HUES48 (cell line): ENCODE results near the gene PLEKHH1.

Experiments
- H3K27ac ChIP-seq: one replicate; pipeline ENCODE4 v1.7.0; 2013; ENCODE audit warnings: low read depth, low read length, inconsistent platforms
- H3K27me3 ChIP-seq: 2 replicates; pipeline ENCODE4 v1.6.1; 2013; ENCODE audit warnings: mild to moderate bottlenecking, low read length; ENCODE audit not compliant: control insufficient read depth, insufficient read depth
- H3K36me3 ChIP-seq: 2 replicates; pipeline ENCODE4 v1.6.1; 2013; ENCODE audit warnings: low read length; ENCODE audit not compliant: control insufficient read depth, insufficient read depth
- H3K4me1 ChIP-seq: 2 replicates; pipeline ENCODE4 v1.6.1; 2013; ENCODE audit warnings: mild to moderate bottlenecking, low read length; ENCODE audit not compliant: control insufficient read depth, insufficient read depth
- H3K4me3 ChIP-seq: 2 replicates; pipeline ENCODE4 v1.5.1; 2013; ENCODE audit warnings: mild to moderate bottlenecking, low read depth, low read length
- H3K9ac ChIP-seq: 2 replicates; pipeline ENCODE4 v1.6.1; 2013; ENCODE audit warnings: mild to moderate bottlenecking, low read depth, low read length, moderate library complexity
- H3K9me3 ChIP-seq: 2 replicates; pipeline ENCODE4 v1.6.1; 2013; ENCODE audit warnings: low read length; ENCODE audit not compliant: control insufficient read depth, insufficient read depth

PLEKHH1 gene

GRCh38 chr14:67630186-67630585, 97.1 kb downstream of the PLEKHH1 start:
- no peak overlapping the region for H3K27ac ChIP-seq
- H3K9ac ChIP-seq, result no peak overlapping the region
- H3K4me1 ChIP-seq, result no peaks in the 10 kb centered on the region
- H3K9me3 ChIP-seq, result no peaks in the 10 kb centered on the region
- no peak overlapping the region for H3K4me3 ChIP-seq
- peaks cover 6% of the 10 kb centered on the region; the same call in 1 of the 2 replicates for H3K36me3 ChIP-seq
- no peaks in the 10 kb centered on the region for H3K27me3 ChIP-seq

GRCh38 chr14:67630938-67631337, 97.8 kb downstream of the PLEKHH1 start:
- no peaks in the 10 kb centered on the region for H3K4me1 ChIP-seq
- H3K27me3 ChIP-seq, result no peaks in the 10 kb centered on the region
- no peak overlapping the region for H3K4me3 ChIP-seq
- H3K36me3 ChIP-seq, result peaks cover 6% of the 10 kb centered on the region; the same call in 1 of the 2 replicates
- no peak overlapping the region for H3K9ac ChIP-seq
- H3K9me3 ChIP-seq, result no peaks in the 10 kb centered on the region
- no peak overlapping the region for H3K27ac ChIP-seq

GRCh38 chr14:67633451-67634147, 100.5 kb downstream of the PLEKHH1 start:
- Histone ChIP-seq H3K9ac (no peak overlapping the region), H3K27ac (no peak overlapping the region), H3K4me3 (no peak overlapping the region), H3K36me3 (peaks cover 6% of the 10 kb centered on the region; the same call in 1 of the 2 replicates), H3K27me3 (no peaks in the 10 kb centered on the region), H3K4me1 (no peaks in the 10 kb centered on the region), H3K9me3 (no peaks in the 10 kb centered on the region)

GRCh38 chr14:67636361-67636919, 103.3 kb downstream of the PLEKHH1 start:
- peaks cover 3% of the 10 kb centered on the region; the same call in 1 of the 2 replicates for H3K36me3 ChIP-seq
- H3K9ac ChIP-seq, result no peak overlapping the region
- H3K4me3 ChIP-seq, result no peak overlapping the region
- no peak overlapping the region for H3K27ac ChIP-seq
- no peaks in the 10 kb centered on the region for H3K4me1 ChIP-seq
- H3K9me3 ChIP-seq, result no peaks in the 10 kb centered on the region
- H3K27me3 ChIP-seq, result no peaks in the 10 kb centered on the region

- Histone ChIP-seq H3K4me3 (no peak overlapping the region), H3K36me3 (peaks cover 3% of the 10 kb centered on the region; the same call in 1 of the 2 replicates), H3K27me3 (no peaks in the 10 kb centered on the region), H3K27ac (no peak overlapping the region), H3K4me1 (no peaks in the 10 kb centered on the region), H3K9me3 (no peaks in the 10 kb centered on the region), H3K9ac (no peak overlapping the region)
Measured at GRCh38 chr14:67638642-67639041, 105.6 kb downstream of the PLEKHH1 start.
